Endothelial cell (in vitro differentiated cells): Measurements from ENCODE around the gene INO80C. TPM values are rescaled to one million over a fixed set of nuclear protein-coding genes. Genes with fewer than 3 reads are reported as not detected.

Source experiments
- DNase-seq: peaks from one replicate; pipeline ENCODE4 v3.0.0; 2021; ENCODE audit warnings: low spot score
- H3K27ac Mint-ChIP-seq: one replicate; pipeline ENCODE4 v1.8.0; 2021; ENCODE audit warnings: mixed read lengths, inconsistent platforms; ENCODE audit not compliant: unreplicated experiment
- H3K27me3 Mint-ChIP-seq: one replicate; pipeline ENCODE4 v1.8.0; 2021; ENCODE audit warnings: mild to moderate bottlenecking, moderate library complexity, mixed read lengths, inconsistent platforms; ENCODE audit not compliant: unreplicated experiment
- H3K36me3 Mint-ChIP-seq: one replicate; pipeline ENCODE4 v1.8.0; 2021; ENCODE audit warnings: mild to moderate bottlenecking, low read depth, mixed read lengths, inconsistent platforms; ENCODE audit not compliant: unreplicated experiment
- H3K4me1 Mint-ChIP-seq: one replicate; pipeline ENCODE4 v1.8.0; 2021; ENCODE audit warnings: mild to moderate bottlenecking, mixed read lengths, inconsistent platforms; ENCODE audit not compliant: unreplicated experiment
- H3K4me3 Mint-ChIP-seq: one replicate; pipeline ENCODE4 v1.8.0; 2021; ENCODE audit warnings: mild to moderate bottlenecking, mixed read lengths, inconsistent platforms; ENCODE audit not compliant: unreplicated experiment
- H3K9me3 Mint-ChIP-seq: one replicate; pipeline ENCODE4 v1.8.0; 2021; ENCODE audit warnings: mixed read lengths, inconsistent platforms; ENCODE audit not compliant: unreplicated experiment
- CTCF ChIP-seq: fragments of 200-600 bp; sonication (generic); IDR thresholded peaks from one replicate; pipeline ENCODE4 v1.5.0; 2021; ENCODE audit warnings: antibody characterized with exemption; ENCODE audit not compliant: unreplicated experiment
- total RNA-seq: library from RNA; stranded (reverse); fragmentation: NEBNext Ultra II Directional; extraction: Animal tissue kit (Norgen Biotek cat#: 25700); gene quantifications from one replicate; pipeline ENCODE4 v1.2.1, GENCODE V29; 2021; ENCODE audit not compliant: unreplicated experiment

The INO80C gene
- total RNA-seq, 1 donor from 2014 or later, result 29.7 TPM

GRCh38 chr18:35481960-35482366 is 15.8 kb downstream of the INO80C start:
- DNase-seq, result no peak
- H3K27me3 Mint-ChIP-seq, result peaks cover 2% of the 10 kb centered on the region
- peaks cover 11% of the 10 kb centered on the region for H3K4me1 Mint-ChIP-seq
- TF ChIP-seq CTCF, result no peak
- H3K27ac Mint-ChIP-seq, result no peak overlapping the region
- no peak overlapping the region for H3K4me3 Mint-ChIP-seq
- no peaks in the 10 kb centered on the region for H3K9me3 Mint-ChIP-seq
- H3K36me3 Mint-ChIP-seq, result no peaks in the 10 kb centered on the region

- no peak for TF ChIP-seq CTCF
- H3K36me3 Mint-ChIP-seq, result no peaks in the 10 kb centered on the region
- DNase-seq, result no peak
- no peaks in the 10 kb centered on the region for H3K9me3 Mint-ChIP-seq
- peaks cover 2% of the 10 kb centered on the region for H3K27me3 Mint-ChIP-seq
- no peak overlapping the region for H3K4me3 Mint-ChIP-seq
- H3K4me1 Mint-ChIP-seq, result peaks cover 11% of the 10 kb centered on the region
- no peak overlapping the region for H3K27ac Mint-ChIP-seq
Measured at GRCh38 chr18:35479911-35480586, 17.7 kb downstream of the INO80C start.

DNA sequence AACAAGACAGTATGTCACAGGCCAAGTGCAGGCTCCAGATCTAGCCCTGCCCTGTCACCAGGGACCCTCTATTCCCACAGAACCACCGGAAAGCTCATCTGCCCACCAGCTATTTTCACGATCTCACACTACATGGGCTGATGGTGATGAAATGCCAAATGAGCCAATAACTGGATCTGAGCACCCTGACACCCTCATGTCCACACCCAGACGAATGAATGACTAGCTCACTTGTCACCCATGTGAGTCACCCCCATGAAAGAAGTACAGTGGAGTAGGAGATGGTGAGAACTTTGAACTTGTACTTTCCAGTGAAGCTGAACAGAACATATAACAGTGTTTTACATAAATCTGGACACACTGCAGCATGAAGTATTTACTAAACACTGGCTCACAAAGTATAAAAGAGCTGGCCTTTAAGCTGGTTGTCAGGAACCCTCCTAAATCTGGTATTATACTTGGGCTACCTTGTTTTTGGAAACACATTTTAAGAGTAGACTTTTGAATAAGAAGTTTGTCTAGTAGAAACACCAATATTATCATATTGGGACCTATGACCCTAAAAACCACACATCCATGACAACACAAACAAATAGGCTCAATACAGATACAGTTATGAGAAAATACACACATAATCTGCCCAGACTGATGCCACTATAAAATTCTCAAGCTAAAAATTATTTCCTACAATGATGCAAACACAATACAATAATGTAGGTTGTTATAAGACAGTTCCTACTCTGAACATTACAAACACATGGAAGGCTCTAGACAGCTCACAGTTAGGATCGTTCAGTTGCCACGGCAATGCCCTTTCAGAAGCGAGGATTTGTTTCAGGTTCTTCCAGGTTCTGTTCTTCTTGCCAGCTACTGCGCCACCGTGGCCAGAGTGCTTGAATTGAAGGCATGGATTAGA is 19.0 kb downstream of the INO80C start:
- Mint-ChIP-seq H3K27me3 (peaks cover 2% of the 10 kb centered on the region), H3K4me1 (peaks cover 11% of the 10 kb centered on the region), H3K27ac (no peak overlapping the region), H3K4me3 (no peak overlapping the region), H3K9me3 (no peaks in the 10 kb centered on the region), H3K36me3 (no peaks in the 10 kb centered on the region)
- no peak for DNase-seq
- no peak for TF ChIP-seq CTCF

- Mint-ChIP-seq H3K27me3 (peaks cover 2% of the 10 kb centered on the region), H3K4me3 (no peak overlapping the region), H3K9me3 (no peaks in the 10 kb centered on the region), H3K4me1 (peaks cover 7% of the 10 kb centered on the region), H3K36me3 (no peaks in the 10 kb centered on the region), H3K27ac (no peak overlapping the region)
- TF ChIP-seq CTCF, result no peak
- DNase-seq, result no peak
Measured at GRCh38 chr18:35477974-35478373, 19.8 kb downstream of the INO80C start.

DNA sequence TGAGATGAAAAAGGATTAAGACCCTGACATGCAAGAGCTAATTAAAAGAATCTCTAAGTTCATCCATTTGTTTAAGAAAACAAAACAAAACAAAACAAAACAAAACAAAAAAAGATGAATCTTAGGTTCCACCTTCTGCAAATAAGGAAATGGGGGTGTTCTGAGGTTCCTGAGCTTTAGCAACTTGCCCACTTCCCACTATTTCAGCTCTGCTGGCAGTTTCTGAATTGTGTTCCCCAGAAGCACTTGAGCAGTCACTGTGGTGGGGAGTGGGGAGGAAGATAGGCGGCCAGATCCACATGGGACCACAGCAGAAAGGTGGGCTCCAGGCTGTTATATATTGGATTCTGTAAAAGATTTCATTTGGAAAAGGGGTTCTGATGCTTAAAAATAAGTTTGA is 20.3 kb downstream of the INO80C start:
- Mint-ChIP-seq H3K4me1 (peaks cover 2% of the 10 kb centered on the region), H3K27me3 (peaks cover 2% of the 10 kb centered on the region), H3K36me3 (no peaks in the 10 kb centered on the region), H3K4me3 (no peak overlapping the region), H3K27ac (no peak overlapping the region), H3K9me3 (no peaks in the 10 kb centered on the region)
- no peak for TF ChIP-seq CTCF
- DNase-seq, result no peak
